CD14-positive monocyte (primary cell): ENCODE measurements around the gene CHN2. TPM values are rescaled to one million over a fixed set of nuclear protein-coding genes. Genes with fewer than 3 reads are reported as not detected.

Experiments used
- DNase-seq, 3 donors: peaks; one replicate each; pipeline ENCODE4 v3.0.0-alpha.2; 2011 to 2022
- H2AFZ ChIP-seq: 2 replicates; pipeline ENCODE4 v1.6.0; 2012; ENCODE audit warnings: mild to moderate bottlenecking, low read depth, low read length, inconsistent platforms; ENCODE audit not compliant: insufficient read depth, poor library complexity, severe bottlenecking
- H3K27ac ChIP-seq, 2 donors: 1 replicate in 1 of 2; 2 replicates in 1 of 2; pipeline ENCODE4 v1.5.1; 2012 to 2013; ENCODE audit warnings: low read length in 2 of 2, control low read depth in 1 of 2, inconsistent platforms in 1 of 2, low read depth in 1 of 2, mild to moderate bottlenecking in 1 of 2
- H3K27me3 ChIP-seq, 2 donors: one replicate each; pipeline versions ENCODE4 v1.6.0 to v1.6.1; 2011 to 2013; ENCODE audit warnings: low read length in 2 of 2; ENCODE audit not compliant: control insufficient read depth in 2 of 2, insufficient read depth in 2 of 2
- H3K36me3 ChIP-seq, 2 donors: replicated peaks in 1 of 2; 1 replicate in 1 of 2; 2 replicates in 1 of 2; pipeline versions ENCODE4 v1.5.1 to v1.6.1; 2012 to 2013; ENCODE audit warnings: low read length in 2 of 2, control low read depth in 1 of 2, inconsistent platforms in 1 of 2, mild to moderate bottlenecking in 1 of 2; ENCODE audit not compliant: insufficient read depth in 2 of 2, control insufficient read depth in 1 of 2
- H3K4me1 ChIP-seq, 2 donors: 1 replicate in 1 of 2; 2 replicates in 1 of 2; pipeline versions ENCODE4 v1.5.1 to v1.6.1; 2012 to 2013; ENCODE audit warnings: low read length in 2 of 2, control low read depth in 1 of 2, inconsistent platforms in 1 of 2, mild to moderate bottlenecking in 1 of 2, moderate library complexity in 1 of 2; ENCODE audit not compliant: insufficient read depth in 2 of 2, control insufficient read depth in 1 of 2
- H3K4me2 ChIP-seq: replicated peaks from 2 replicates; pipeline ENCODE3; 2012; ENCODE audit warnings: low read length, moderate library complexity, mild to moderate bottlenecking; ENCODE audit not compliant: poor library complexity, severe bottlenecking; ENCODE audit errors: extremely low read depth
- H3K4me3 ChIP-seq, 3 experiments: fragments of 200-600 bp in 1 of 3; sonication (generic) in 1 of 3; replicated peaks in 1 of 3; 1 replicate in 2 of 3; 2 replicates in 1 of 3; pipeline ENCODE4 v1.5.1; 2011 to 2013; ENCODE audit warnings: low read length in 3 of 3, mild to moderate bottlenecking in 3 of 3, control low read depth in 2 of 3, low read depth in 2 of 3, inconsistent platforms in 1 of 3, moderate library complexity in 1 of 3
- H3K79me2 ChIP-seq: 2 replicates; pipeline ENCODE4 v1.6.0; 2012; ENCODE audit warnings: mild to moderate bottlenecking, control low read depth, inconsistent platforms, low read length, moderate library complexity; ENCODE audit not compliant: insufficient read depth
- H3K9ac ChIP-seq: 2 replicates; pipeline ENCODE4 v1.6.0; 2017; ENCODE audit warnings: low read length, mild to moderate bottlenecking; ENCODE audit not compliant: insufficient read depth, poor library complexity, severe bottlenecking
- H3K9me3 ChIP-seq, 2 donors: replicated peaks in 1 of 2; 1 replicate in 1 of 2; 2 replicates in 1 of 2; pipeline versions ENCODE4 v1.5.1 to v1.6.1; 2012 to 2013; ENCODE audit warnings: low read length in 2 of 2, control low read depth in 1 of 2; ENCODE audit not compliant: control insufficient read depth in 1 of 2, insufficient read depth in 1 of 2
- H4K20me1 ChIP-seq: 2 replicates; pipeline ENCODE4 v1.6.0; 2012; ENCODE audit warnings: mild to moderate bottlenecking, low read length, control low read depth, moderate library complexity; ENCODE audit not compliant: insufficient read depth
- H3K27ac Mint-ChIP-seq, 7 donors: one replicate each; pipeline ENCODE4 v1.8.0; 2020; ENCODE audit warnings: mild to moderate bottlenecking in 7 of 7, mixed read lengths in 7 of 7, moderate library complexity in 6 of 7, inconsistent platforms in 2 of 7
- H3K27me3 Mint-ChIP-seq, 3 donors: one replicate each; pipeline ENCODE4 v1.8.0; 2021 to 2022; ENCODE audit warnings: low read depth in 3 of 3, mild to moderate bottlenecking in 3 of 3, mixed read lengths in 3 of 3, moderate library complexity in 3 of 3, inconsistent platforms in 1 of 3
- H3K36me3 Mint-ChIP-seq, 2 donors: one replicate each; pipeline ENCODE4 v1.8.0; 2020; ENCODE audit warnings: mixed read lengths in 2 of 2, inconsistent platforms in 1 of 2, mild to moderate bottlenecking in 1 of 2
- H3K4me1 Mint-ChIP-seq: one replicate; pipeline ENCODE4 v1.8.0; 2020; ENCODE audit warnings: mild to moderate bottlenecking, mixed read lengths
- H3K4me3 Mint-ChIP-seq, 2 donors: one replicate each; pipeline ENCODE4 v1.8.0; 2020; ENCODE audit warnings: mild to moderate bottlenecking in 2 of 2, mixed read lengths in 2 of 2, moderate library complexity in 1 of 2
- H3K9me3 Mint-ChIP-seq, 7 donors: one replicate each; pipeline ENCODE4 v1.8.0; 2020 to 2022; ENCODE audit warnings: mixed read lengths in 7 of 7, mild to moderate bottlenecking in 6 of 7, moderate library complexity in 6 of 7, inconsistent platforms in 2 of 7
- CTCF ChIP-seq: fragments of 200-600 bp; IDR thresholded peaks from one replicate; pipeline ENCODE4 v1.8.0; 2022; ENCODE audit warnings: antibody characterized with exemption, mild to moderate bottlenecking
- WGBS: methylation state at CpG from one replicate; pipeline ENCODE4 v1.1.5; 2013; ENCODE audit warnings: missing lambda C conversion rate; ENCODE audit not compliant: insufficient coverage; 5-methylcytosine and 5-hydroxymethylcytosine counted together
- intact Hi-C, 2 donors: fragments of 100-400 bp; cut with micrococcal nuclease; formaldehyde crosslinking; loops; one replicate each; pipeline versions ENCODE4 v1.15.0 to v1.15.1; 2023
- polyA plus RNA-seq, 3 donors: library from polyadenylated mRNA; depleted of rRNA in 1 of 3; unstranded in 2 of 3; stranded (reverse) in 1 of 3; fragments of 300-500 nt in 2 of 3; fragments of >200 nt in 1 of 3; fragmentation: Illumina TruSeq in 2 of 3; gene quantifications; 1 replicate in 2 of 3; 2 replicates in 1 of 3; pipeline ENCODE4 v1.2.3, GENCODE V29; 2012 to 2021

Gene CHN2
- polyA plus RNA-seq, 3 donors = 26.6 to 66.5 (median 44.8) TPM

- no peaks in the 10 kb centered on the region for H3K27me3 ChIP-seq
Measured at GRCh38 chr7:29508608-29509007, 314.0 kb downstream of the CHN2 start.

DNA sequence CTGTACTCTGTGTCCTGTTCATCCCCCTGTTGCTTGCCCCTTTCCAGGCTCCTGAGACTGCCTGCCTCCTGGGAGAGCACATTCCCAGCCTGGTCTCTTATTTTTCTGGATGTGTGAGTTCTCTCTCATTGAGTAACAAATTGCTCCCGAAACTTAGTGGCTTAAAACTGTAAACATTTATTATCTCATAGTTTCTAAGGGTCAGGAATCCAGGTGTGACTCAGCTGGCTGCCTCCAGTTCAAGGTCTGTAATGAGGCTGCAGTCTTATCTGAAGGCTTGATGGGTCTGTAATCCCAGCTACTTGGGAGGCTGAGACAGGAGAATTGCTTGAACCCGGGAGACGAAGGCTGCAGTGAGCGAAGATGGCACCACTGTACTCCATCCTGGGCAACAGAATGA is 315.5 kb downstream of the CHN2 start:
- Histone ChIP-seq H3K9me3 (no peaks in the 10 kb centered on the region), H3K4me3 (no peak overlapping the region), H3K79me2 (no peaks in the 10 kb centered on the region), H4K20me1 (no peaks in the 10 kb centered on the region), H3K27ac (no peak overlapping the region), H2AFZ (no peak overlapping the region), H3K36me3 (peaks cover 51 to 85% of the 10 kb centered on the region in 2 donors), H3K27me3 (no peaks in the 10 kb centered on the region), H3K4me2 (no peak overlapping the region), H3K4me1 (no peaks in the 10 kb centered on the region), H3K9ac (no peak overlapping the region)
- no peak for TF ChIP-seq CTCF
- H3K4me3 Mint-ChIP-seq = no peak overlapping the region
- H3K27me3 Mint-ChIP-seq = peaks cover 0 to 3% (median 0%) of the 10 kb centered on the region in 3 donors
- H3K36me3 Mint-ChIP-seq = peaks cover 57 to 83% of the 10 kb centered on the region in 2 donors
- no peak for DNase-seq
- H3K4me1 Mint-ChIP-seq = peaks cover 4% of the 10 kb centered on the region
- WGBS = 100% methylated on average over 1 of the region's 4 CpGs
- peaks cover 0 to 1% (median 0%) of the 10 kb centered on the region in 7 donors for H3K9me3 Mint-ChIP-seq
- no peak overlapping the region for H3K27ac Mint-ChIP-seq
- intact Hi-C loops = no loop called here

More at GRCh38 chr7:29508608-29509007, 314.0 kb downstream of the CHN2 start:
- Histone ChIP-seq H3K9me3 (no peaks in the 10 kb centered on the region), H3K4me3 (no peak overlapping the region), H3K36me3 (peaks cover 56 to 87% of the 10 kb centered on the region in 2 donors), H3K9ac (no peak overlapping the region), H3K79me2 (no peaks in the 10 kb centered on the region), H3K4me2 (no peak overlapping the region), H3K4me1 (no peaks in the 10 kb centered on the region), H3K27ac (no peak overlapping the region), H4K20me1 (no peaks in the 10 kb centered on the region), H2AFZ (no peak overlapping the region)
- no peak overlapping the region for H3K27ac Mint-ChIP-seq
- H3K36me3 Mint-ChIP-seq = peaks cover 55 to 83% of the 10 kb centered on the region in 2 donors
- WGBS = 92% methylated on average over 5 of the region's 5 CpGs
- no peak overlapping the region for H3K4me3 Mint-ChIP-seq
- intact Hi-C loops = no loop called here
- no peak for TF ChIP-seq CTCF
- peaks cover 4% of the 10 kb centered on the region for H3K4me1 Mint-ChIP-seq
- no peak for DNase-seq
- H3K9me3 Mint-ChIP-seq = peaks cover 0 to 1% (median 0%) of the 10 kb centered on the region in 7 donors
- no peaks in the 10 kb centered on the region for H3K27me3 Mint-ChIP-seq
